Ascending aorta (tissue), 2 donors: ENCODE measurements around the gene ADAM33. TPM values are rescaled to one million over a fixed set of nuclear protein-coding genes. Genes with fewer than 3 reads are reported as not detected.

ENCODE experiments used
- DNase-seq, 2 donors: peaks; one replicate each; pipeline ENCODE4 v3.0.0-alpha.2; 2019; ENCODE audit warnings: low spot score in 2 of 2
- H3K27ac ChIP-seq, 2 donors: fragments of 200-600 bp; sonication (generic); one replicate each; pipeline ENCODE4 v1.5.1; 2016 to 2017; ENCODE audit warnings: mild to moderate bottlenecking in 1 of 2
- H3K27me3 ChIP-seq: fragments of 200-600 bp; sonication (generic); one replicate; pipeline ENCODE4 v1.5.1; 2017
- H3K36me3 ChIP-seq, 2 donors: fragments of 200-600 bp; sonication (generic); one replicate each; pipeline ENCODE4 v1.5.1; 2016
- H3K4me1 ChIP-seq, 2 donors: fragments of 200-600 bp; sonication (generic); one replicate each; pipeline ENCODE4 v1.5.1; 2016 to 2017; ENCODE audit warnings: mild to moderate bottlenecking in 1 of 2
- H3K4me3 ChIP-seq, 2 donors: fragments of 200-600 bp; sonication (generic); one replicate each; pipeline ENCODE4 v1.5.1; 2016 to 2017; ENCODE audit warnings: mild to moderate bottlenecking in 1 of 2
- H3K9me3 ChIP-seq, 2 donors: fragments of 200-600 bp; sonication (generic); one replicate each; pipeline ENCODE4 v1.5.1; 2016
- CTCF ChIP-seq, 3 experiments: fragments of 200-600 bp in 2 of 3; fragments of 450-650 bp in 1 of 3; sonication (generic) in 2 of 3; IDR thresholded peaks; one replicate each; pipeline ENCODE4 v1.5.1; 2016 to 2019; ENCODE audit warnings: antibody characterized with exemption in 3 of 3, mild to moderate bottlenecking in 1 of 3, moderate library complexity in 1 of 3
- intact Hi-C: fragments of 100-400 bp; cut with DNase I; formaldehyde crosslinking; loops from one replicate; pipeline ENCODE4 v1.15.1; 2023
- total RNA-seq: library from RNA; depleted of rRNA; stranded (reverse); fragments of >200 nt; gene quantifications from one replicate; pipeline ENCODE4 v1.1.0, GENCODE V29; 2016

The ADAM33 gene
- total RNA-seq, 1 donor from 2014 or later, result 234 TPM

- intact Hi-C loops, result loop anchor here (5.0 to 10.0 kb wide), 4 partner anchors 166 to 403 kb away; partner anchors contain the start of genes ATRN, MAVS and RNF24
- H3K4me3 ChIP-seq, result peak overlapping the region; percentile 85 to 88
- no peak for TF ChIP-seq CTCF (IDR thresholded peaks at IDR 0.05)
- peak overlapping the region; percentile 90 to 94 for H3K27ac ChIP-seq
- no peak for DNase-seq
- H3K9me3 ChIP-seq, result no peaks in the 10 kb centered on the region
- H3K4me1 ChIP-seq, result peaks cover 18 to 39% of the 10 kb centered on the region in 2 donors
- no peaks in the 10 kb centered on the region for H3K36me3 ChIP-seq
- H3K27me3 ChIP-seq, result no peaks in the 10 kb centered on the region
Observed at GRCh38 chr20:3681352-3681930, 369 bp downstream of the ADAM33 start.

GRCh38 chr20:3680701-3681351, 984 bp downstream of the ADAM33 start:
- H3K27ac ChIP-seq, result peak overlapping the region; percentile 90 to 94
- intact Hi-C loops, result loop anchor here (1.0 to 10.0 kb wide), 5 partner anchors 89 to 404 kb away; partner anchors contain the start of genes ATRN, MAVS and RNF24
- no peak for TF ChIP-seq CTCF (IDR thresholded peaks at IDR 0.05)
- no peak for DNase-seq
- H3K9me3 ChIP-seq, result no peaks in the 10 kb centered on the region
- H3K36me3 ChIP-seq, result peaks cover 0 to 3% of the 10 kb centered on the region in 2 donors
- H3K4me1 ChIP-seq, result peaks cover 16 to 37% of the 10 kb centered on the region in 2 donors
- H3K4me3 ChIP-seq, result peak overlapping the region; percentile 85 to 88
- no peaks in the 10 kb centered on the region for H3K27me3 ChIP-seq

GRCh38 chr20:3679749-3680700, 1.8 kb downstream of the ADAM33 start:
- Histone ChIP-seq H3K36me3 (peaks cover 3 to 4% of the 10 kb centered on the region in 2 donors), H3K4me3 (peak overlapping the region; percentile 85 to 88), H3K4me1 (peaks cover 16 to 37% of the 10 kb centered on the region in 2 donors), H3K27me3 (no peaks in the 10 kb centered on the region), H3K9me3 (no peaks in the 10 kb centered on the region), H3K27ac (peak overlapping the region; percentile 90 to 94)
- peak; percentile 46 to 92 for DNase-seq
- intact Hi-C loops, result loop anchor here (1.0 to 10.0 kb wide), 5 partner anchors 90 to 405 kb away; partner anchors contain the start of genes ATRN, MAVS and RNF24
- no peak for TF ChIP-seq CTCF (IDR thresholded peaks at IDR 0.05)

- Histone ChIP-seq H3K27ac (peak overlapping the region; percentile 90 to 94), H3K36me3 (peaks cover 12 to 14% of the 10 kb centered on the region in 2 donors), H3K27me3 (no peaks in the 10 kb centered on the region), H3K4me1 (peaks cover 16 to 37% of the 10 kb centered on the region in 2 donors), H3K4me3 (peak overlapping the region in 1 of 2 donors; percentile 88), H3K9me3 (no peaks in the 10 kb centered on the region)
- no peak for DNase-seq
- TF ChIP-seq CTCF (IDR thresholded peaks at IDR 0.05), result no peak
- intact Hi-C loops, result no loop called here
Observed at GRCh38 chr20:3678856-3679720, 2.7 kb downstream of the ADAM33 start.
